Prostate gland (tissue), 2 donors: ENCODE data around the gene LGI1.

ENCODE experiments used
- POLR2A ChIP-seq: fragments of 450-650 bp; IDR thresholded peaks from one replicate; pipeline ENCODE4 v1.6.1; 2016; ENCODE audit warnings: antibody characterized with exemption, mild to moderate bottlenecking
- POLR2AphosphoS5 ChIP-seq: sonication (generic); formaldehyde crosslinking; IDR thresholded peaks from one replicate; pipeline ENCODE4 v1.6.1; 2017; ENCODE audit warnings: antibody characterized with exemption
- TF ChIP-seq, protein P1 (sequence below), 4 experiments: fragments of 200-600 bp in 2 of 4; fragments of 450-650 bp in 2 of 4; sonication (generic) in 2 of 4; IDR thresholded peaks; 1 replicate in 3 of 4; 2 replicates in 1 of 4; pipeline ENCODE4 v1.5.1; 2016 to 2019; ENCODE audit warnings: antibody characterized with exemption in 4 of 4, mild to moderate bottlenecking in 2 of 4, moderate library complexity in 2 of 4

DNA sequence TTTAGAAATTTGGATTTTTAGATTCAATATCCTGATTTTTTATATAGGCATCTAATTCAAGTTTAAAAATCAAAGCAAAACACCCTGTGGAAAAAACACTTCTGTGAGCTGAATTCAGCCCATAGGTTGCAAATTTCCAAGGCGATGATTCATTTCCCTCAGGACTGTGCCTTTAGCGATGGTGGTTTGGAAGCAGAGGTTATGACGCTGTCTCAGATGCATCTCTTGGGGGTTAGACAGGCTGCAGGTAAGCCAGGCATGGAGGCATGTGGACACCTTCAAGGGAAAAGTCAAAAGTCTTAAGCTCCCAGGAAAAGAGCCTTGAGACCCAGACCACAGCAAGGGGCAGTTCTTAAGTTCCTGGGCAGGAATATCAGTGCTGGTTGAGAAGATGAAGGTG lies 45.8 kb upstream of the LGI1 start:
- TF ChIP-seq, protein P1, sequence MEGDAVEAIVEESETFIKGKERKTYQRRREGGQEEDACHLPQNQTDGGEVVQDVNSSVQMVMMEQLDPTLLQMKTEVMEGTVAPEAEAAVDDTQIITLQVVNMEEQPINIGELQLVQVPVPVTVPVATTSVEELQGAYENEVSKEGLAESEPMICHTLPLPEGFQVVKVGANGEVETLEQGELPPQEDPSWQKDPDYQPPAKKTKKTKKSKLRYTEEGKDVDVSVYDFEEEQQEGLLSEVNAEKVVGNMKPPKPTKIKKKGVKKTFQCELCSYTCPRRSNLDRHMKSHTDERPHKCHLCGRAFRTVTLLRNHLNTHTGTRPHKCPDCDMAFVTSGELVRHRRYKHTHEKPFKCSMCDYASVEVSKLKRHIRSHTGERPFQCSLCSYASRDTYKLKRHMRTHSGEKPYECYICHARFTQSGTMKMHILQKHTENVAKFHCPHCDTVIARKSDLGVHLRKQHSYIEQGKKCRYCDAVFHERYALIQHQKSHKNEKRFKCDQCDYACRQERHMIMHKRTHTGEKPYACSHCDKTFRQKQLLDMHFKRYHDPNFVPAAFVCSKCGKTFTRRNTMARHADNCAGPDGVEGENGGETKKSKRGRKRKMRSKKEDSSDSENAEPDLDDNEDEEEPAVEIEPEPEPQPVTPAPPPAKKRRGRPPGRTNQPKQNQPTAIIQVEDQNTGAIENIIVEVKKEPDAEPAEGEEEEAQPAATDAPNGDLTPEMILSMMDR (IDR thresholded peaks at IDR 0.05), result no peak
- TF ChIP-seq POLR2AphosphoS5 (no peak), POLR2A (no peak)
